ENCODE measurements around the gene RAF1. TPM values are rescaled to one million over a fixed set of nuclear protein-coding genes. Genes with fewer than 3 reads are reported as not detected.
"Not testable (repeated sequence)": the region's sequence is repeated elsewhere in the genome, so short reads cannot be mapped to it uniquely, and the experiment has no call there.

Gene RAF1
- 10 to 100 TPM; 36.4 to 57.0 (median 42.4) TPM for polyA plus RNA-seq

DNA sequence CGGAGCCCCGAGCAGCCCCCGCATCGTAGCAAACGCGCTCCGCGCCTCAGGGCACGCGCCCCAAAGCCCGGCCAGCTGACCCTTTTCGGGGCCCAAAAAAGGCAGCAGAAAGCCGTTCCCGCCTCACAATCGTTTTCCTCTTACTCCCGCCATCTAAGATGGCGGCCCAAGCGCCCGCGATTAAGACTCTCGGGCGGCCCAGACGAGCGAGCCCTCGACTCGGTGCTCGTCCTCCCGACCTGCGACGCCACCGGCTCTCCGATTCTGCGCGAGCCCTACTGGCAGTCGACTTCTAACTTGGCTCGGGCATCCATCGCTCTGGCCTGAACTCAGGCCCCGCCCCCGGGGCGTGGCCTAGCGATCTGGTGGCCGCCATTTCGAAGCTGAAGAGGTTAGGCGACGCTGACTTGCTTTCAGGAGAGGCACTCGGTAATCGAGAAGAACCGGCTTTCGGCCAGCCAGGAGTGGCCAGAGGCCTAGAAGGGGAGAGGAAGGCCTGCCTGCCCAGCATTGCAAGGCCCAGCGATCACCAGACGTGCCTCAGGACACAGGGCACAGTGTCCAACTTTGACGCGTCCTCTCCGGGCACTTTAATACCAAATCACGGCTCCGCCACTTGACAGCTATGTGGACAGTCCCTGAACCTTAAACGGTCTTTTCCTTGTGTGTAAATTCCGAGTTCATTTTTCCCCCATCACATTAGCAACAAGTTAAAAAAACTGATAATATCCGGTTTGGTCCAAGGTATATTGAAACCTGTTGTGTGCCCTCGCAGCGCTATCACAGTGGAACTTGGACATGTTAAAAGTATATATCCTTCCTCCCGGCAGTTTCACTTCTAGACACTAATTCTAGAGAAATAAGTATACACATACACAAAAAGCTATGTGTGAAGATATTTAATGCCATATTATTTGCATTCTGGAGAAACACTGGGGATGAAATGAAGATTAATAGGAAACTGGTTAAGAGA, at the start of gene RAF1:
TSS of gene RAF1 (minus strand) at position 182 of the 973 bp plus-strand sequence. CDS start 45,396 bp downstream, outside the sequence.
- WGBS, 3 donors: 0 to 1% (median 1%) methylated on average over 62 of the region's 62 CpGs
- peak within 1 kb of the TSS; percentile 88 for H3K27ac ChIP-seq (ENCODE audit: low read depth, low read length)

GRCh38 chr3:12710062-12710461, 46.1 kb upstream of the RAF1 start:
- 76 to 90% (median 86%) methylated on average over 4 of the region's 4 CpGs for WGBS, 3 donors
- H3K27ac ChIP-seq (ENCODE audit: low read depth, low read length): no peak overlapping the region

DNA sequence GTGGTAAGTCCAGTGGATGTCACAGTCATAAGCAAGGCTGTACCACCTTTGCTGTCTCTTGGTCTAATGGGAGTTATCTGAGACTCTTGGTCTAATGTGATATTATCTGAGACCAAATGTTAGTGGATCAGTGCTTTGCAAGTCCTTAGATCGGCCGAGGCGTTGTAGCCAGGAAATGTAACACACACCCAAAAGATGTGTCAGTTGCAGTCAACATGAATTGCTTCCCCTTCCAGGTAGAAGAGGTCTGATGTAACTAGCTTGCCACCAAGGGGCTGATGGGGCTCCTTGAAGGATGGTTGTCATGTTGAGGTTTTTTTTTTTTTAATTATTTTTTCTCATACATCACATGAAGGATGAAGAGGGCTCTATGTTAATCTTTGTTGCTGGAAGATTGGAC, 45.4 kb upstream of the RAF1 start:
- H3K27ac ChIP-seq (ENCODE audit: low read depth, low read length): no peak overlapping the region
- 47 to 82% (median 71%) methylated on average over 3 of the region's 3 CpGs for WGBS, 3 donors

GRCh38 chr3:12708584-12709192, 44.8 kb upstream of the RAF1 start:
- 53 to 66% (median 65%) methylated on average over 6 of the region's 6 CpGs for WGBS, 3 donors
- no peak overlapping the region for H3K27ac ChIP-seq (ENCODE audit: low read depth, low read length)

DNA sequence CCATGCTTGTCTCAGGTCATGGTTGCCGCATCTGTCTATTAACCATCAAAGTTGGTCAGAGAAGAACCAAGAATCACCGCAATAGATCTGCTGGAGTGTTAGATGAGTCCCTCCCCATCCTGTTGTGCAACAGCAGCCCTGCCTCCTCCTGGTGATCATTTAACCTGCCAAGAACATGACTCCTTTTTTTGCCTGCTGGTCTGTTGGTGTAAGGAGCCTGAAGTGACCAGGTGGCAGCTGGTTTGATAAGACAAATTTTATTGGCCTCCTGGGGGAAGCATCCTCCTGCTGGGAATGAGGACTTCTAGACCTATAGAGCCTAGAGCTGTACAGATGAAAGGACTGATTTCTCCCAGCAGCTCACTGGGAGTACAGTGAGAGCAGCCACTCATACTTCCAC, 43.5 kb upstream of the RAF1 start:
- WGBS, 3 donors: 53 to 82% (median 61%) methylated on average over 2 of the region's 2 CpGs

GRCh38 chr3:12706504-12707253, 42.8 kb upstream of the RAF1 start:
- WGBS, 3 donors: 78 to 87% (median 83%) methylated on average over 2 of the region's 2 CpGs
- no peak overlapping the region for H3K27ac ChIP-seq (ENCODE audit: low read depth, low read length)

More for the DNA sequence above, 43.5 kb upstream of the RAF1 start:
- no peak overlapping the region for H3K27ac ChIP-seq (ENCODE audit: low read depth, low read length)

DNA sequence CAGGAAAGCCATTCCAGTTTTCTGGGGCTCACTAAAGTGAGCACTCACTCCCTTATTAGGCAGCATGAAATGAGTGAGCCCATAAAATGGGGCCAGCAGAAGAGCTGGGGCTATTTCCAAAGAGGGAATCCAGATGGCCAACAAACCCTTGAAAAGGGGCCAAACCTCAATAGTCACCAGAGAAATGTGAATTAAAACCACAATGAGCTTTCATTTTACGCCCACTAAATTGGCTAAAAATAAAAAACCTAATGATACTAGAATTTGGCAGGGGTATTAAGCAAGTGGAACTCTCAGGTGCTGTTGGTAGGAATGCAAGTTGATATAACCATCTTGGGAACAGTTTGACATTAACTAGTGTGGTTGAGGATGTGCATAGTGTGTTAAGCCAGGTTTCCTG, 42.1 kb upstream of the RAF1 start:
- 47 to 82% (median 55%) methylated on average over 1 of the region's 1 CpG for WGBS, 3 donors

DNA sequence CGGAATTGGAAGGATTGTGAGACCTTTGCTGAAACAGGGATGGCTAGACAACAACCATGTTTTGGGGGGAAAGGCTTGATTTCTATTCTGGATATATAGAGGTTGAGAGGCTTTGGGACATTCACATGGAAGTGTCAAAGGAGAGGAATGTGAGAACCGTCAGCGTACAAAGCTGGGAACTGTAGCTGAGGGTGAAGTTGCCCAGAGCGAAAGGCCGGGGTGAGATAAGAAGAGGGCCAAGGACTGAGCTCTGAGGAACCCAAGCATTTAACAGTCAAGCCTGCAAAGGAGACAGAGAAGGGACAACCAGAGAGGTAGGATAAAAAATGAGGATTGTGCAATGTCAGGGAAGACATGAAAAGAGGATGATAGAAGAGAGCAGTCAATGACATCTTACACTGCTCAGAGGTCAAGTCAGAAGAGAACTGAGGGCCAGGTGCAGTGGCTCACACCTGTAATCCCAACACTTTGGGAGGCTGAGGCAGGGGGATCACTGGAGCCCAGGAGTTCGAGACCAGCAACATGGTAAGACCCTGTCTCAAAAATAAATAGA, 41.5 kb upstream of the RAF1 start:
- WGBS, 3 donors: 90 to 96% (median 92%) methylated on average over 6 of the region's 6 CpGs
- H3K27ac ChIP-seq (ENCODE audit: low read depth, low read length): no peak overlapping the region

More for the DNA sequence above, 42.1 kb upstream of the RAF1 start:
- no peak overlapping the region for H3K27ac ChIP-seq (ENCODE audit: low read depth, low read length)

GRCh38 chr3:12702501-12702900, 38.6 kb upstream of the RAF1 start:
- 87 to 96% (median 93%) methylated on average over 3 of the region's 3 CpGs for WGBS, 3 donors

DNA sequence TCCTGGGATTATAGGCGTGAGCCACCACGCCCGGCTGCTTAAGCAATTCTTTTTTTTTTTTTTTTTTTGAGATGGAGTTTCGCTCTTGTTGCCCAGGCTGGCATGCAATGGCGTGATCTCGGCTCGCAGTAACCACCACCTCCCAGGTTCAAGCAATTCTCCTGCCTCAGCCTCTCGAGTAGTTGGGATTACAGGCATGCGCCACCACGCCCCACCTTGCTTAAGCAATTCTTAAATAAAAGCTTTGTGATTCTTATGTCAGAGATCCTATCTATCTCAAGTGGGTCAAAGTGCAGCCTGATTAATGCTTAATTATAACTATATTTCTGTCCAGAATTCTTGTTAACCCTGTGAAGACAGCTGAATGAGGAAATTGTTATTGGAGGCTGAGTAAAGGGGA, 37.7 kb upstream of the RAF1 start:
- 90 to 92% (median 91%) methylated on average over 7 to 10 of the region's 10 CpGs for WGBS, 3 donors
- not testable (repeated sequence) for H3K27ac ChIP-seq (ENCODE audit: low read depth, low read length)

More at GRCh38 chr3:12702501-12702900, 38.6 kb upstream of the RAF1 start:
- H3K27ac ChIP-seq (ENCODE audit: low read depth, low read length): no peak overlapping the region

GRCh38 chr3:12700800-12701199, 36.9 kb upstream of the RAF1 start:
- WGBS, 3 donors: 77 to 87% (median 86%) methylated on average over 2 of the region's 2 CpGs
- H3K27ac ChIP-seq (ENCODE audit: low read depth, low read length): no peak overlapping the region

GRCh38 chr3:12695916-12696315, 32.0 kb upstream of the RAF1 start:
- 76 to 87% (median 83%) methylated on average over 2 of the region's 2 CpGs for WGBS, 3 donors
- no peak overlapping the region for H3K27ac ChIP-seq (ENCODE audit: low read depth, low read length)

- 91 to 92% (median 92%) methylated on average over 3 of the region's 3 CpGs for WGBS, 3 donors
- no peak overlapping the region for H3K27ac ChIP-seq (ENCODE audit: low read depth, low read length)
These were observed 31.2 kb upstream of the RAF1 start for GRCh38 chr3:12695112-12695511.

DNA sequence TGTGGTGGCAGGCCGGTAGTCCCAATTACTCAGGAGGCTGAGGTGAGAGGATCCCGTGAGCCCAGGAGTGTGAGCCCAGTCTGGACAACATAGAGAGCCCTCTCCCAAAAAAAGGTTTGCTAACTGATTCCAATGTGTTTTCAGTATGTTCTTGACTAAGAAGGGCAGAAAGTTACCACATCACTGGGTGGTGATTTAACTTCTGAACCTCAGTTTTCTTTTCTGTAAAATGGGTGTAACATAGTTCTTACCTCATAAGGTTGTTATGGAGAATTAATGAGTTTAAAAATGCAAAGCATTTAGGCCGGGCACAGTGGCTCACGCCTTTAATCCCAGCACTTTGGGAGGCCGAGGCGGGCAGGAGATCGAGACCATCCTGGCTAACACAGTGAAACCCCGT, 28.5 kb upstream of the RAF1 start:
- WGBS, 3 donors: 95 to 96% (median 96%) methylated on average over 8 of the region's 8 CpGs

GRCh38 chr3:12689997-12690711, 26.2 kb upstream of the RAF1 start:
- 85 to 90% (median 86%) methylated on average over 11 of the region's 11 CpGs for WGBS, 3 donors
- H3K27ac ChIP-seq (ENCODE audit: low read depth, low read length): no peak overlapping the region

More for the DNA sequence above, 28.5 kb upstream of the RAF1 start:
- H3K27ac ChIP-seq (ENCODE audit: low read depth, low read length): no peak overlapping the region

DNA sequence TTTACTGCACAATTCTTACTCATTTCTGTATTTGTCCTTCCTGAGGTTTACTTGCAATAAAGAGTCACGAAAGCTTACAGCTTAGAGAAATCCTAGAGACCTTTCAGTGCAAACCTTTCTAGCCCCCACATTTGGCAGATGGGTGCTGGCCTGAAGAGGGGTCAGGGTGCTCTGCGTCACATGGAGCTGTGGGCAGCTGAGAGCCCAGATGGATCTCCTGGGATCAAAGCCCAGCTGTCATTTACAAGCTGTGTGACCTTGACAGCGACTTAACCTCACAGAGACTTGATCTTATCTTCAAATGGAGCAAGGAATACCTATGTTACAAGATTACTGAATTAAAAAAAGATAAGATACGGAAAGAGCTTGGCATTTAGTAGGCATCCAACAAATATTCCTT, 24.0 kb upstream of the RAF1 start:
- 37 to 83% (median 73%) methylated on average over 4 of the region's 4 CpGs for WGBS, 3 donors
- no peak overlapping the region for H3K27ac ChIP-seq (ENCODE audit: low read depth, low read length)

DNA sequence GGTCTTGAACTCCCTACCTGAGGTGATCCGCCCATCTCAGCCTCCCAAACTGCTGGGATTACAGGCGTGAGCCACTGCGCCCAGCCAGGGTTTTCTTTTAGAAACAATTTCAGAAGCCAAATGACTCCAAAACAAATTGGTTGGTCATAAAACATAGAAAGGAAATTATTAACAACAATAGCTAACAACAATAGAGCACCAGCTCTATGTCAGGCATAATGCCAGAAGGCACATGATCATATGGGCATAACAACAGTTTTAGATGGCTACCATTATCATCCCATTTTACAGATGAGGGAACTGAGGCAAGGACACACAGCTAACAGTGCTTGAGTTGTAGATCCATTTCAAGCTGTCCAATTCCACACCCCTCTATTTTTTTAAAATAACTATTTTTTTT, 22.2 kb upstream of the RAF1 start:
- WGBS, 3 donors: 71 to 84% (median 82%) methylated on average over 3 of the region's 3 CpGs
- H3K27ac ChIP-seq (ENCODE audit: low read depth, low read length): no peak overlapping the region

- H3K27ac ChIP-seq (ENCODE audit: low read depth, low read length): peak overlapping the region; percentile 30
- WGBS, 3 donors: 44 to 96% (median 57%) methylated on average over 1 of the region's 1 CpG
These were observed 18.1 kb upstream of the RAF1 start for GRCh38 chr3:12681943-12682390.

All from adipose tissue (tissue), 3 donors.